Smooth muscle cell (in vitro differentiated cells): Measurements from ENCODE around the gene SRCAP. TPM values are rescaled to one million over a fixed set of nuclear protein-coding genes. Genes with fewer than 3 reads are reported as not detected.

Experiments used
- DNase-seq: peaks from one replicate; lab custom pipeline; 2025; ENCODE audit not compliant: unreplicated experiment; lab: John Stamatoyannopoulos, UW
- H2AFZ ChIP-seq: fragments of 200-600 bp; sonication (generic); 2 replicates; pipeline ENCODE4 v1.6.0; 2016; ENCODE audit warnings: antibody characterized with exemption, low read depth, mild to moderate bottlenecking
- H3F3A ChIP-seq: fragments of 200-600 bp; sonication (generic); 2 replicates; pipeline ENCODE4 v1.6.0; 2017; ENCODE audit warnings: antibody characterized with exemption, low read depth
- H3K27ac ChIP-seq: fragments of 200-600 bp; sonication (generic); 2 replicates; pipeline ENCODE4 v1.5.1; 2016; ENCODE audit warnings: low read depth, mild to moderate bottlenecking
- H3K27me3 ChIP-seq: fragments of 200-600 bp; sonication (generic); 2 replicates; pipeline ENCODE4 v1.6.1; 2016; ENCODE audit warnings: low read depth, mild to moderate bottlenecking
- H3K36me3 ChIP-seq: fragments of 200-600 bp; sonication (generic); 2 replicates; pipeline ENCODE4 v1.5.1; 2016; ENCODE audit warnings: low read depth
- H3K4me1 ChIP-seq: fragments of 200-600 bp; sonication (generic); 2 replicates; pipeline ENCODE4 v1.5.1; 2016; ENCODE audit warnings: low read depth
- H3K4me2 ChIP-seq: fragments of 200-600 bp; sonication (generic); 2 replicates; pipeline ENCODE4 v1.6.0; 2016; ENCODE audit warnings: mild to moderate bottlenecking
- H3K4me3 ChIP-seq: fragments of 200-600 bp; sonication (generic); 2 replicates; pipeline ENCODE4 v1.5.1; 2016; ENCODE audit warnings: mild to moderate bottlenecking
- H3K79me2 ChIP-seq: fragments of 200-600 bp; sonication (generic); 2 replicates; pipeline ENCODE4 v1.6.0; 2016; ENCODE audit warnings: low read depth, mild to moderate bottlenecking
- H3K9ac ChIP-seq: fragments of 200-600 bp; sonication (generic); 2 replicates; pipeline ENCODE4 v1.6.0; 2016; ENCODE audit warnings: low read depth
- H3K9me3 ChIP-seq: fragments of 200-600 bp; sonication (generic); replicated peaks from 2 replicates; pipeline ENCODE4 v1.5.1; 2016; ENCODE audit warnings: low read depth
- H4K20me1 ChIP-seq: fragments of 200-600 bp; sonication (generic); 2 replicates; pipeline ENCODE4 v1.6.0; 2016; ENCODE audit warnings: low read depth
- WGBS: methylation state at CpG from one replicate; pipeline ENCODE4 v1.1.7; 2016; ENCODE audit warnings: low lambda C conversion rate; 5-methylcytosine and 5-hydroxymethylcytosine counted together
- polyA plus RNA-seq: library from polyadenylated mRNA; unstranded; fragments of >200 nt; fragmentation: Nextera tagmentation; extraction: Ambion mirVana; gene quantifications from 2 replicates; pipeline ENCODE4 v1.2.1, GENCODE V29; 2016
- total RNA-seq: library from RNA; depleted of rRNA; stranded (reverse); fragments of >200 nt; gene quantifications from 2 replicates; pipeline ENCODE4 v1.2.3, GENCODE V29; 2014
- TF ChIP-seq, protein P1 (sequence below): fragments of 200-600 bp; sonication (generic); IDR thresholded peaks from 2 replicates; pipeline ENCODE4 v1.5.1; 2017; ENCODE audit warnings: borderline replicate concordance, mild to moderate bottlenecking, antibody characterized with exemption; ENCODE audit not compliant: insufficient read depth, poor library complexity, severe bottlenecking

The SRCAP gene
- total and polyA plus RNA-seq, 2 experiments from 2014 or later: 9.0 to 14.5 TPM

DNA sequence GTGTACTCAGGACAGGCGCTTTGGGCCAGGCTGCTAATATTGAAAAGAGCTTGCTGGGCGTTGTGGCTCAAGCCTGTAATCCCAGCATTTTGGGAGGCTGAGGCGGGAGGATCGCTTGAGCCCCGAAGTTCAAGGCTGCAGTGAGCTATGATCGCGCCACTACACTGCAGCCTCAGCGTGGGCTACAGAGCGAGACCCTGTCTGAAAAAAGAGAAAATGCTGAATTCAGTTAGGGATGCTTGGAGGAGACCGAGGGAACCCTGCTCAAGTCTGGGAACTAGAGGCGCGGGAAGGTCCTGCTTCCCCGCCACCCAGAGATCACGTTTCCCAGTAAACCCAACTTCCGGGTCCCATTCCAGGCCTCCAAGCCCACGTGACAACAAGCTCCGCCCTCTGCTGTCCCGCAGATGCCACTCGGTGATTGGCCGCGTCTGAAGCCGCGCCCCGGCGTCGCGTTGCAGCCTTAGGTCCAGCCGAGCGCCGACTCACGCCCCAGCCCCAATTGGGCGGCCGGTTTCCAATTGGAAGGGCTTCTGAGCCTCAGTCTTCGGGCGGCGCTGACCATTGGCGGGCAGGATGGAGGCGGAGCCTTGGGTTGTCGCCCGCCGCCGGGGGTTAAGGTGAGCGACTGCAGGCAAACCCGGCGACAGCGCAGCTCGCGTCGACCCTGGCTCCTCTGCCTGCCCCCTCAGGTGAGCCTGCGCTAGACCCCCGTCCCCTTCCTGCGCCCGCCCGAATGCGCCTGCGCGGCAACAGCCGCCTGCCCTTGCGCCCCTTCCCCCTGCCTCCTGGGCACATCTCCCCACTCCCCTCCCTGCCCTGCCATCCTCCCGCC, 49.0 kb downstream of the SRCAP start, which contains the start of gene PHKG2:
Gene PHKG2 (plus strand): TSS at position 627 of the 835 bp plus-strand sequence. CDS start 396 bp downstream, outside the sequence.
- peak within 1 kb of the TSS; percentile 74 for H3K27ac ChIP-seq
- H3K4me3 ChIP-seq: peak within 1 kb of the TSS; percentile 85
- peaks cover 3% of the 10 kb centered on the region for H3K4me1 ChIP-seq
- H3F3A ChIP-seq: peaks cover 9% of the 10 kb centered on the region
- peak within 1 kb of the TSS; percentile 77 for H3K9ac ChIP-seq
- no peak within 1 kb of the TSS for H2AFZ ChIP-seq
- 12% methylated on average over 33 of the region's 60 CpGs for WGBS
- peak within 1 kb of the TSS; percentile 96 for H3K4me2 ChIP-seq
- TF ChIP-seq, protein P1, sequence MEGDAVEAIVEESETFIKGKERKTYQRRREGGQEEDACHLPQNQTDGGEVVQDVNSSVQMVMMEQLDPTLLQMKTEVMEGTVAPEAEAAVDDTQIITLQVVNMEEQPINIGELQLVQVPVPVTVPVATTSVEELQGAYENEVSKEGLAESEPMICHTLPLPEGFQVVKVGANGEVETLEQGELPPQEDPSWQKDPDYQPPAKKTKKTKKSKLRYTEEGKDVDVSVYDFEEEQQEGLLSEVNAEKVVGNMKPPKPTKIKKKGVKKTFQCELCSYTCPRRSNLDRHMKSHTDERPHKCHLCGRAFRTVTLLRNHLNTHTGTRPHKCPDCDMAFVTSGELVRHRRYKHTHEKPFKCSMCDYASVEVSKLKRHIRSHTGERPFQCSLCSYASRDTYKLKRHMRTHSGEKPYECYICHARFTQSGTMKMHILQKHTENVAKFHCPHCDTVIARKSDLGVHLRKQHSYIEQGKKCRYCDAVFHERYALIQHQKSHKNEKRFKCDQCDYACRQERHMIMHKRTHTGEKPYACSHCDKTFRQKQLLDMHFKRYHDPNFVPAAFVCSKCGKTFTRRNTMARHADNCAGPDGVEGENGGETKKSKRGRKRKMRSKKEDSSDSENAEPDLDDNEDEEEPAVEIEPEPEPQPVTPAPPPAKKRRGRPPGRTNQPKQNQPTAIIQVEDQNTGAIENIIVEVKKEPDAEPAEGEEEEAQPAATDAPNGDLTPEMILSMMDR: no peak
- peaks cover 8% of the 10 kb centered on the region for H3K36me3 ChIP-seq
- peaks cover 18% of the 10 kb centered on the region for H3K79me2 ChIP-seq
- no peaks in the 10 kb centered on the region for H3K27me3 ChIP-seq
- H3K9me3 ChIP-seq: no peaks in the 10 kb centered on the region
- peaks cover 3% of the 10 kb centered on the region for H4K20me1 ChIP-seq
- peak; percentile 88 for DNase-seq

DNA sequence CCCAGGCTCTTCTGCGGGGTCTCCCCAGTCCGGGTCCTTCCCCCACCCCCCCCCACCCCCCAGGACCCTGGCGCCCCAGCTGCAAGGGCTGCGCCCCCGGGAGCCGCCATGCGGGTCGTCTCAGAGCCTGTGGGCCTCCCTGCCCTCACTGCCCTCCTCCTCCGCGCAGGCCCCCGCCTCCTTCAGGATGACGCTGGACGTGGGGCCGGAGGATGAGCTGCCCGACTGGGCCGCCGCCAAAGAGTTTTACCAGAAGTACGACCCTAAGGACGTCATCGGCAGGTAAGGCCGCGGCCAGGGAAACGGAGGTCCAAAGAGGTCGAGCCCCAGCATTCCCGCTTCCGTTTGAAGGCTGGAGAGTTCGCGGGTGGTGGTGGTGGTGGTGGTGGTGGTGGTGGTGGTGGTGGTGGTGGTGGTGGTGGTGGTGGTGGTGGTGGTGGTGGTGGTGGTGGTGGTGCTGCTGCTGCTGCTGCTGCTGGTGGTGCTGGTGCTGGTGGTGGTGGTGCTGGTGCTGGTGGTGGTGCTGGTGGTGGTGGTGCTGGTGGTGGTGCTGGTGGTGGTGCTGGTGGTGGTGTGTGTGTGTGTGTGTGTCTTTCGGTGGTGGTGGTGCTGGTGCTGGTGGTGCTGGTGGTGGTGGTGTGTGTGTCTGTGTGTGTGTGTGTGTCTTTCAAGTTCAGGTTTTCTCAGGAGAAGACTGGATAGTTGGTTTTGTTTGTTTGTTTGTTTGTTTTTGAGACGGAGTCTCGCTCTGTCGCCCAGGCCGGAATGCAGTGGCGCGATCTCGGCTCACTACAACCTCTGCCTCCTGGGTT, 49.9 kb downstream of the SRCAP start:
- DNase-seq: peak; percentile 40
- Histone ChIP-seq H3K9ac (peak overlapping the region; percentile 77), H3K36me3 (peaks cover 8% of the 10 kb centered on the region)

DNA sequence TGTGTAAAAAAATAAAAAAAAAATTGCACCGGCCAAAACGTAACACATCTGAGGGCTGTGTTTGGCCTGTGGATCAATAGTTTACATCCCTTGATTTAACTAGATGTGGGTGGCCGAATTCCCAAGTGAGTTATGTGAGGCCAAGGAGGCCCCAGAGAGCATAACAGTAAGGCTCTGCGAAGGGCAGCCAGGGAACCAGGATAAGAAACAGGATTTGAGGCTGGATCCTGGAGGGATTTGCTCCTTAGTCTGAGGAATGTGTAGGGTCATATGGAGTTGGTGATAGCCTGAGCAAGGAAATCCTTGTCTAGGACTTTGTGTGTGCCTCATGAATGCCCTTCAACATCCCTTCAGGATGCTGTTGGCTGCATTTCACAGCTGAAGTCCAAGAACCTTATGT, 51.2 kb downstream of the SRCAP start:
- WGBS: 58% methylated on average over 4 of the region's 4 CpGs
- Histone ChIP-seq H3K4me2 (no peak overlapping the region), H3K9me3 (no peaks in the 10 kb centered on the region), H4K20me1 (peaks cover 3% of the 10 kb centered on the region), H3K36me3 (peaks cover 4% of the 10 kb centered on the region), H3K27ac (no peak overlapping the region), H3F3A (peaks cover 9% of the 10 kb centered on the region), H3K4me3 (no peak overlapping the region), H3K27me3 (no peaks in the 10 kb centered on the region), H3K9ac (no peak overlapping the region), H3K79me2 (peaks cover 18% of the 10 kb centered on the region), H3K4me1 (peaks cover 3% of the 10 kb centered on the region), H2AFZ (no peak overlapping the region)
- TF ChIP-seq, protein P1: no peak
- no peak for DNase-seq

More for the DNA sequence above, 49.9 kb downstream of the SRCAP start:
- TF ChIP-seq, protein P1: no peak
- 17% methylated on average over 29 of the region's 36 CpGs for WGBS
- peak overlapping the region; percentile 96 for H3K4me2 ChIP-seq
- peaks cover 3% of the 10 kb centered on the region for H3K4me1 ChIP-seq
- peak overlapping the region; percentile 46 for H3K27ac ChIP-seq
- no peak overlapping the region for H2AFZ ChIP-seq
- peaks cover 3% of the 10 kb centered on the region for H4K20me1 ChIP-seq
- peak overlapping the region; percentile 85 for H3K4me3 ChIP-seq
- H3F3A ChIP-seq: peaks cover 9% of the 10 kb centered on the region
- no peaks in the 10 kb centered on the region for H3K9me3 ChIP-seq
- no peaks in the 10 kb centered on the region for H3K27me3 ChIP-seq
- peaks cover 18% of the 10 kb centered on the region for H3K79me2 ChIP-seq
